ENCODE results near the gene CLECL1. TPM values are rescaled to one million over a fixed set of nuclear protein-coding genes. Genes with fewer than 3 reads are reported as not detected.
"Not testable (repeated sequence)": the region's sequence is repeated elsewhere in the genome, so short reads cannot be mapped to it uniquely, and the experiment has no call there.

The CLECL1 gene
- total RNA-seq, 4 donors from 2014 or later = not detected

DNA sequence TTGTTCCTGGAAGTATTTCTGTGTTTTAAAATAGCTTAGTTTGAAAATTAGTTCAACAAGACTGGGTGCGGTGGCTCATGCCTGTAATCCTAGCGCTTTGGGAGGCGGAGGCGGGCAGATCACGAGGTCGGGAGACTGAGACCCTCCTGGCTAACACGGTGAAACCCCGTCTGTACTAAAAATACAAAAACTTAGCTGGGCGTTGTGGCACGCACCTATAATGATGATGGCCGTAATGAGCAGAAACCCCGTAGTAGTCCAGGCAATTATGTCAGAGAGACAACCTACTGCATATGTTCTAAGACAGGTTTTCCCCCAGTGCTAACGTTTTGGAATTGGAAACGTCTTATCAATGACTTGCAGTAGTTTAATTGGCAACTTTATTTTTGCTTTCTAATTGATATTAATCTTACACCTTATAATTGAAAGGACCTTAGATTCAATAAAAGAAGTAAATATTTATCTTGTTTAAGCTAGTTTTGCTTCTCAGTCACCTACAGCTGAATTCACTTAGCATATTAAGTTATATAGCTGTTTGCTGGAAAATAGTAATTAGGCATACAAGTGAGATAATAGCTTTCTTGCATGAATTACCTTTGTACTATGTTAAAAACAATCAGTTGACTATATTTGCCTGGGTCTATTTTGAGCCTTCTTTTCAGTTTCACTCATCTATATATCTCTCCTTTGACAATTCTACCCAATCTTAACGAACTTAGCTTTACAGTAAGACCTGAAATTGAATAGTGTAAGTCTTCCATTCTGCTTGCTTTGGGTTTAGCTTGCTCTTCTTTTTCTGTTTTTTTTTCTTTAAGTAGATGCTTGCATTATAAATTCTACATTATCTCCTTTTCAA, 15.6 kb downstream of the CLECL1 start:
- H3K27me3 ChIP-seq = no peaks in the 10 kb centered on the region
- H3K36me3 ChIP-seq = no peaks in the 10 kb centered on the region
- no peak for TF ChIP-seq POLR2A (IDR thresholded peaks at IDR 0.05)
- TF ChIP-seq, protein P1, sequence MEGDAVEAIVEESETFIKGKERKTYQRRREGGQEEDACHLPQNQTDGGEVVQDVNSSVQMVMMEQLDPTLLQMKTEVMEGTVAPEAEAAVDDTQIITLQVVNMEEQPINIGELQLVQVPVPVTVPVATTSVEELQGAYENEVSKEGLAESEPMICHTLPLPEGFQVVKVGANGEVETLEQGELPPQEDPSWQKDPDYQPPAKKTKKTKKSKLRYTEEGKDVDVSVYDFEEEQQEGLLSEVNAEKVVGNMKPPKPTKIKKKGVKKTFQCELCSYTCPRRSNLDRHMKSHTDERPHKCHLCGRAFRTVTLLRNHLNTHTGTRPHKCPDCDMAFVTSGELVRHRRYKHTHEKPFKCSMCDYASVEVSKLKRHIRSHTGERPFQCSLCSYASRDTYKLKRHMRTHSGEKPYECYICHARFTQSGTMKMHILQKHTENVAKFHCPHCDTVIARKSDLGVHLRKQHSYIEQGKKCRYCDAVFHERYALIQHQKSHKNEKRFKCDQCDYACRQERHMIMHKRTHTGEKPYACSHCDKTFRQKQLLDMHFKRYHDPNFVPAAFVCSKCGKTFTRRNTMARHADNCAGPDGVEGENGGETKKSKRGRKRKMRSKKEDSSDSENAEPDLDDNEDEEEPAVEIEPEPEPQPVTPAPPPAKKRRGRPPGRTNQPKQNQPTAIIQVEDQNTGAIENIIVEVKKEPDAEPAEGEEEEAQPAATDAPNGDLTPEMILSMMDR (IDR thresholded peaks at IDR 0.05 in 4 of 5, conservative IDR thresholded peaks at IDR 0.05 in 1 of 5) = no peak
- ATAC-seq (no peak), DNase-seq (no peak)
- H3K9me3 ChIP-seq = no peaks in the 10 kb centered on the region
- in situ Hi-C loops (cut with MboI; ENCODE audit: low sequenced_read_pairs in 4 of 4) = loop anchor here in 2 of 4 donors (25.0 kb wide), 1 partner anchor 380 kb away; no protein-coding TSS in a partner anchor
- intact Hi-C loops (cut with DNase I; ENCODE audit: low total_unique reads) = no loop called here
- H3K27ac ChIP-seq = no peak overlapping the region
- H3K4me3 ChIP-seq = no peak overlapping the region
- no peaks in the 10 kb centered on the region for H3K4me1 ChIP-seq

DNA sequence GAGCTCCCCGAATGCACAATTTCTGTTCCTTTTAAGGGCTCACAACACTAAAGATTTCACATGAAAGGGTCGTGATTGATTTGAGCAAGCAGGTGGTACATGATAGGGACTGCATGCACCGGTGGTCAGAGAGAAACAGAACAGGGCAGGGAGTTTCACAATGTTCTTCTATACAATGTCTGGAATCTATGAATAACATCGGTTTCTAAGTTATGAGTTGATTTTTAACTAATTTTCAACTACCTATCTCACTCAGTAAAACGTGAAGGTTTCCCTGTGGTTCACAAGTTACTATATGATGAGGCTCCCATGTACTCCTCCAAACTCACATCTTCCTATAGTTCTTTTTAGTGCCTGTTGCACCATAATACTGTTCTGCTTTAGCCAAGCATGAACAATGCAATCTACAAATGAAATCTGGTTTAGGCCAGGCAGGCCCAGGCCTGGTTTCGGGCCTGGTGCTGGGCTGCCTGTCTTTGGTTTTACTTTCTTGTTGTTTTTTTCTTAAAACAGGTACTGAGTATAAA, 19.8 kb downstream of the CLECL1 start:
- in situ Hi-C loops (cut with MboI; ENCODE audit: low sequenced_read_pairs in 4 of 4) = loop anchor here in 2 of 4 donors (25.0 kb wide), 1 partner anchor 376 kb away; no protein-coding TSS in a partner anchor
- H3K27ac ChIP-seq; DNase-seq; H3K4me1 ChIP-seq; H3K36me3 ChIP-seq; ATAC-seq; intact Hi-C loops (cut with DNase I; ENCODE audit: low total_unique reads); H3K4me3 ChIP-seq; H3K27me3 ChIP-seq; H3K9me3 ChIP-seq: not testable (repeated sequence)

DNA sequence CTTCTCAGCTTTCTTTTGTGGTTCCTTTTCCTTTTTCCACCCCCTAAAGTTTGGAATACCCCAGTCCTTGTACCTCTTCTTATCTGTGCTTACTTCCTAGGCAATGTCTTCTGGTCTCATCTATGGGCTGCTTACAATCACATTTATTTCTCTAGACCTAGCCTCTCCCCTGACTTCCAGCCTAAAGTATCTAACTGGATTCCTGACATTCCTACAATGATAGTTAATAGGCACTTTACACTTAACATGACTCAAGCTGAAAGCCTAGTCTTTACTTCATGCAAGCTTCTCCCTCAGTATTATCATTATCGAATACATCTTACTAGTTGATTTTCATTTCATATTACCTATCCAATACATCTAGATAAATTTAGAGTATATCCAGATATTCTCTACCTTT, 21.2 kb downstream of the CLECL1 start:
- no peaks in the 10 kb centered on the region for H3K27me3 ChIP-seq
- ATAC-seq (no peak), DNase-seq (no peak)
- TF ChIP-seq POLR2A (IDR thresholded peaks at IDR 0.05) = no peak
- TF ChIP-seq, protein P1 (IDR thresholded peaks at IDR 0.05 in 4 of 5, conservative IDR thresholded peaks at IDR 0.05 in 1 of 5) = no peak
- intact Hi-C loops (cut with DNase I; ENCODE audit: low total_unique reads) (no loop called here), in situ Hi-C loops (cut with MboI; ENCODE audit: low sequenced_read_pairs in 4 of 4) (loop anchor here in 2 of 4 donors (25.0 kb wide), 1 partner anchor 374 kb away; no protein-coding TSS in a partner anchor)
- H3K27ac ChIP-seq = no peak overlapping the region
- H3K36me3 ChIP-seq = no peaks in the 10 kb centered on the region
- H3K4me3 ChIP-seq = no peak overlapping the region
- no peaks in the 10 kb centered on the region for H3K9me3 ChIP-seq
- H3K4me1 ChIP-seq = no peaks in the 10 kb centered on the region

DNA sequence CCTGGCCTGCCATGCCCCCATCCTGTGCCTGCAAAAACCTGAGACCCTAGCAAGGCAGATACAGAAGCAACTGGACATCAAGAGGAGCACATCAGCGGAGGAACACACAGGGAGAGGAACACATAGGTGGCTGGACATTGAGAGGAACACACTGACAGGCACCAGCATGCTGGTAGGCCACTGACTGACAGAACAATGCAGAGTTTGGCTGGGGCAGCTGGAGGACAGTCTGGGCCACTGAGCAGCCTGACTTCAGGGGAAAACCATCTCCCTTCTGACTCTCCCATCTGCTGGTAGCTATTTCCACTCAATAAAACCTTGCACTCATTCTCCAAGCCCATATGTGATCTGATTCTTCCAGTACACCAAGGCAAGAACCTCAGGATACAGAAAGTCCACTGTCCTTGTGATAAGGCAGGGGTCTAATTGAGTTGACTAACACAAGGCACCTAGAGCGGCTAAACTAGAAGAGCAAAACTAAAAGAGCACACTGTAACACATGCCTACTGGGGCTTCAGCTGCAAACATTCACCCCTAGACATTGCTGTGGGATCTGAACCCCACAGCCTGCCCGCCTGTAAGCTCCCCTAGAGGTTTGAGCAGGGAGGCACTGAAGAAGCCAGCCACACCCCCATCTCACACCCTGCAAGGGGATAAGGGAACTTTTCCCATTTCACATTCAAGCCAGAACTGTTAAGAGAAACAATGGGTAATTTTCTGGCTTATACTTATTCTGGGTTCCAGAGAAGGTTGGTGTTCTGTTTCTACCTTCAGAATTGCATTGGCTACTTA, 22.1 kb downstream of the CLECL1 start:
- H3K27me3 ChIP-seq = no peaks in the 10 kb centered on the region
- no peaks in the 10 kb centered on the region for H3K4me1 ChIP-seq
- DNase-seq (no peak), ATAC-seq (no peak)
- TF ChIP-seq POLR2A (IDR thresholded peaks at IDR 0.05) = no peak
- TF ChIP-seq, protein P1 (IDR thresholded peaks at IDR 0.05 in 4 of 5, conservative IDR thresholded peaks at IDR 0.05 in 1 of 5) = no peak
- intact Hi-C loops (cut with DNase I; ENCODE audit: low total_unique reads) = no loop called here
- H3K27ac ChIP-seq = no peak overlapping the region
- H3K36me3 ChIP-seq = no peaks in the 10 kb centered on the region
- H3K9me3 ChIP-seq = no peaks in the 10 kb centered on the region
- in situ Hi-C loops (cut with MboI; ENCODE audit: low sequenced_read_pairs in 4 of 4) = loop anchor here in 2 of 4 donors (25.0 kb wide), 1 partner anchor 373 kb away; no protein-coding TSS in a partner anchor
- H3K4me3 ChIP-seq = no peak overlapping the region
